ENCODE data around the gene SIRPG.

- no peak for TF ChIP-seq POLR2A (IDR thresholded peaks at IDR 0.05; ENCODE audit: low read length)
- no peak for TF ChIP-seq GATA1 (IDR thresholded peaks at IDR 0.05; ENCODE audit: low read depth, low read length)
These were observed 14.5 kb upstream of the SIRPG start for GRCh38 chr20:1671891-1672669.

Measured in erythroblast (primary cell).